Measurements from ENCODE around the gene IFNG.

IFNG gene

GRCh38 chr12:68106160-68106559 is 53.4 kb downstream of the IFNG start:
- no peak for DNase-seq (ENCODE audit: extremely low read depth, low read depth)
- TF ChIP-seq, protein P1, sequence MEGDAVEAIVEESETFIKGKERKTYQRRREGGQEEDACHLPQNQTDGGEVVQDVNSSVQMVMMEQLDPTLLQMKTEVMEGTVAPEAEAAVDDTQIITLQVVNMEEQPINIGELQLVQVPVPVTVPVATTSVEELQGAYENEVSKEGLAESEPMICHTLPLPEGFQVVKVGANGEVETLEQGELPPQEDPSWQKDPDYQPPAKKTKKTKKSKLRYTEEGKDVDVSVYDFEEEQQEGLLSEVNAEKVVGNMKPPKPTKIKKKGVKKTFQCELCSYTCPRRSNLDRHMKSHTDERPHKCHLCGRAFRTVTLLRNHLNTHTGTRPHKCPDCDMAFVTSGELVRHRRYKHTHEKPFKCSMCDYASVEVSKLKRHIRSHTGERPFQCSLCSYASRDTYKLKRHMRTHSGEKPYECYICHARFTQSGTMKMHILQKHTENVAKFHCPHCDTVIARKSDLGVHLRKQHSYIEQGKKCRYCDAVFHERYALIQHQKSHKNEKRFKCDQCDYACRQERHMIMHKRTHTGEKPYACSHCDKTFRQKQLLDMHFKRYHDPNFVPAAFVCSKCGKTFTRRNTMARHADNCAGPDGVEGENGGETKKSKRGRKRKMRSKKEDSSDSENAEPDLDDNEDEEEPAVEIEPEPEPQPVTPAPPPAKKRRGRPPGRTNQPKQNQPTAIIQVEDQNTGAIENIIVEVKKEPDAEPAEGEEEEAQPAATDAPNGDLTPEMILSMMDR (IDR thresholded peaks at IDR 0.05; ENCODE audit: low read depth, low read length) = no peak

All from AG09319 (cell line).